ENCODE measurements around the gene CACNB1. TPM values are rescaled to one million over a fixed set of nuclear protein-coding genes. Genes with fewer than 3 reads are reported as not detected.
A peak's percentile ranks its signal among the peaks of the same experiment; 100 is the strongest.

CACNB1 gene
- polyA plus RNA-seq, 1 donor from 2014 or later = 18.9 TPM

DNA sequence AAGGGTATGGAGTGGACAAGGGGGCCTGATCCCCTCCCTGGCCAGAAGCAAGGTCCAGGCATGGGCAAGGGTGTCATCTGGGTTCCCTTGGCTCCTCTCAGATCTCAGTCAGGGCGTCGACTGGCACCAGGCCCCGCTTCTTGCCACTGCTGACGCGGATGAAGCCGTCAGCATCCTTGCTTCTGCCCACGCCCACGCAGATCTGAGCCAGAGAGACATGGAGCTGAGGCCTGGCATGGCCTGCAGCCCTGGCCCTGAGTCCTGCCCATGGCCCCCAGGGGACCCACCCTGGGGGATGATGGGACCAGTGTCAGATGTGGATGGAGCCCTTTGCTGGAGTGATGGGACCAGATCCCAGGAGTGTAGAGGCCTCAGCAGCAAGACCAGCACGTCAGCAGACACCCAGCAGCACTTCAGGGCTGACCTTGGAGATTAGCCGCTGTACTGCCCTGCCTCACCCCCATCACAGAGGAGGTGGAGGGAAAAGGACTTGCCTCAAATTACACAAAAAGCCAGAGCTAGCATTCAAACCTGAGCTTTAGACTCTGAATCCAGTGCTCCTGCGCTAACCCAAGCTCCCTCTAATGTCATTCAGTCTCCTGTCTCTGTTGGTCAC, 14.8 kb upstream of the CACNB1 start:
- peaks cover 10% of the 10 kb centered on the region for H3K27me3 ChIP-seq (ENCODE audit: insufficient read depth, low read depth, low read length)
- no peaks in the 10 kb centered on the region for H3F3A ChIP-seq (ENCODE audit: insufficient read depth, low read length, poor library complexity, severe bottlenecking)
- no peak overlapping the region for H3K4me2 ChIP-seq (ENCODE audit: low read length)
- H3K9ac ChIP-seq (ENCODE audit: low read length) = no peak overlapping the region
- no peaks in the 10 kb centered on the region for H4K20me1 ChIP-seq (ENCODE audit: insufficient read depth)
- TF ChIP-seq, protein P1, sequence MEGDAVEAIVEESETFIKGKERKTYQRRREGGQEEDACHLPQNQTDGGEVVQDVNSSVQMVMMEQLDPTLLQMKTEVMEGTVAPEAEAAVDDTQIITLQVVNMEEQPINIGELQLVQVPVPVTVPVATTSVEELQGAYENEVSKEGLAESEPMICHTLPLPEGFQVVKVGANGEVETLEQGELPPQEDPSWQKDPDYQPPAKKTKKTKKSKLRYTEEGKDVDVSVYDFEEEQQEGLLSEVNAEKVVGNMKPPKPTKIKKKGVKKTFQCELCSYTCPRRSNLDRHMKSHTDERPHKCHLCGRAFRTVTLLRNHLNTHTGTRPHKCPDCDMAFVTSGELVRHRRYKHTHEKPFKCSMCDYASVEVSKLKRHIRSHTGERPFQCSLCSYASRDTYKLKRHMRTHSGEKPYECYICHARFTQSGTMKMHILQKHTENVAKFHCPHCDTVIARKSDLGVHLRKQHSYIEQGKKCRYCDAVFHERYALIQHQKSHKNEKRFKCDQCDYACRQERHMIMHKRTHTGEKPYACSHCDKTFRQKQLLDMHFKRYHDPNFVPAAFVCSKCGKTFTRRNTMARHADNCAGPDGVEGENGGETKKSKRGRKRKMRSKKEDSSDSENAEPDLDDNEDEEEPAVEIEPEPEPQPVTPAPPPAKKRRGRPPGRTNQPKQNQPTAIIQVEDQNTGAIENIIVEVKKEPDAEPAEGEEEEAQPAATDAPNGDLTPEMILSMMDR (IDR thresholded peaks at IDR 0.05; ENCODE audit: poor library complexity, severe bottlenecking) = no peak
- TF ChIP-seq, protein P2, sequence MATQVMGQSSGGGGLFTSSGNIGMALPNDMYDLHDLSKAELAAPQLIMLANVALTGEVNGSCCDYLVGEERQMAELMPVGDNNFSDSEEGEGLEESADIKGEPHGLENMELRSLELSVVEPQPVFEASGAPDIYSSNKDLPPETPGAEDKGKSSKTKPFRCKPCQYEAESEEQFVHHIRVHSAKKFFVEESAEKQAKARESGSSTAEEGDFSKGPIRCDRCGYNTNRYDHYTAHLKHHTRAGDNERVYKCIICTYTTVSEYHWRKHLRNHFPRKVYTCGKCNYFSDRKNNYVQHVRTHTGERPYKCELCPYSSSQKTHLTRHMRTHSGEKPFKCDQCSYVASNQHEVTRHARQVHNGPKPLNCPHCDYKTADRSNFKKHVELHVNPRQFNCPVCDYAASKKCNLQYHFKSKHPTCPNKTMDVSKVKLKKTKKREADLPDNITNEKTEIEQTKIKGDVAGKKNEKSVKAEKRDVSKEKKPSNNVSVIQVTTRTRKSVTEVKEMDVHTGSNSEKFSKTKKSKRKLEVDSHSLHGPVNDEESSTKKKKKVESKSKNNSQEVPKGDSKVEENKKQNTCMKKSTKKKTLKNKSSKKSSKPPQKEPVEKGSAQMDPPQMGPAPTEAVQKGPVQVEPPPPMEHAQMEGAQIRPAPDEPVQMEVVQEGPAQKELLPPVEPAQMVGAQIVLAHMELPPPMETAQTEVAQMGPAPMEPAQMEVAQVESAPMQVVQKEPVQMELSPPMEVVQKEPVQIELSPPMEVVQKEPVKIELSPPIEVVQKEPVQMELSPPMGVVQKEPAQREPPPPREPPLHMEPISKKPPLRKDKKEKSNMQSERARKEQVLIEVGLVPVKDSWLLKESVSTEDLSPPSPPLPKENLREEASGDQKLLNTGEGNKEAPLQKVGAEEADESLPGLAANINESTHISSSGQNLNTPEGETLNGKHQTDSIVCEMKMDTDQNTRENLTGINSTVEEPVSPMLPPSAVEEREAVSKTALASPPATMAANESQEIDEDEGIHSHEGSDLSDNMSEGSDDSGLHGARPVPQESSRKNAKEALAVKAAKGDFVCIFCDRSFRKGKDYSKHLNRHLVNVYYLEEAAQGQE (IDR thresholded peaks at IDR 0.05; ENCODE audit: borderline replicate concordance) = no peak
- no peak for TF ChIP-seq TAF1 (IDR thresholded peaks at IDR 0.05; ENCODE audit: low read depth)
- TF ChIP-seq MXI1 (conservative IDR thresholded peaks at IDR 0.05; ENCODE audit: poor library complexity, severe bottlenecking) = no peak
- no peak for TF ChIP-seq EZH2 (IDR thresholded peaks at IDR 0.05; ENCODE audit: borderline replicate concordance, insufficient read depth, low read length, poor library complexity, severe bottlenecking)
- no peak for TF ChIP-seq RAD21 (conservative IDR thresholded peaks at IDR 0.05)
- TF ChIP-seq SMC3 (conservative IDR thresholded peaks at IDR 0.05; ENCODE audit: poor library complexity) = no peak
- no peak for TF ChIP-seq EP300 (conservative IDR thresholded peaks at IDR 0.05; ENCODE audit: poor library complexity, severe bottlenecking)
- TF ChIP-seq POLR2AphosphoS5 (IDR thresholded peaks at IDR 0.05) = no peak
- H3K9me3 ChIP-seq (ENCODE audit: low read length) = no peaks in the 10 kb centered on the region
- H3K27ac ChIP-seq (ENCODE audit: low read length) = no peak overlapping the region
- no peak overlapping the region for H2AFZ ChIP-seq (ENCODE audit: low read depth, low read length)
- no peaks in the 10 kb centered on the region for H3K79me2 ChIP-seq (replicated peaks; ENCODE audit: insufficient read depth, low read length)
- no peaks in the 10 kb centered on the region for H3K9me2 ChIP-seq (ENCODE audit: insufficient read depth, low read length)
- no peak overlapping the region for H3K4me3 ChIP-seq (ENCODE audit: low read length)
- no peaks in the 10 kb centered on the region for H3K36me3 ChIP-seq (ENCODE audit: insufficient read depth, low read length)

DNA sequence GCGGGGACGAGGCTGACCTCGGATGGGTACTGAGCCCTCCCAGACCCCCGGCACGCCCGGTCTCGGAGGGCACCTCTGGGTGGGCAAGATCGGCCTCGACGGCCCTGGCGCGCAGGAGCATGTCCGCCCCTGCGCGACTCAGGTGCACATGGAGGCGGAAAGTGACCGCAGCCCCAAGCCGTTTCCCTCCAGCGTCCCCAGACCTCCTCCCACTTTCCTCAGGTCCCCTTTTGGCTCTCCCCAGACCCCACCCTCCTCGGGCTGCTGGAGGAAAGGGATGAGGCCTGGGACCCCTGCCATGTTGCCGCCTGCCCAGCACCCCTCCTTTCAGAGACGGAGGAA, 12.6 kb upstream of the CACNB1 start:
- H2AFZ ChIP-seq (ENCODE audit: low read depth, low read length) = no peak overlapping the region

More for the DNA sequence above, 12.6 kb upstream of the CACNB1 start:
- Histone ChIP-seq H3K79me2 (replicated peaks; ENCODE audit: insufficient read depth, low read length) (no peaks in the 10 kb centered on the region), H3K27ac (ENCODE audit: low read length) (no peak overlapping the region), H3K9ac (ENCODE audit: low read length) (peak overlapping the region; percentile 41), H3F3A (ENCODE audit: insufficient read depth, low read length, poor library complexity, severe bottlenecking) (no peaks in the 10 kb centered on the region), H3K9me3 (ENCODE audit: low read length) (no peaks in the 10 kb centered on the region), H4K20me1 (ENCODE audit: insufficient read depth) (no peaks in the 10 kb centered on the region), H3K9me2 (ENCODE audit: insufficient read depth, low read length) (no peaks in the 10 kb centered on the region), H3K4me2 (ENCODE audit: low read length) (no peak overlapping the region), H3K36me3 (ENCODE audit: insufficient read depth, low read length) (no peaks in the 10 kb centered on the region), H3K4me3 (ENCODE audit: low read length) (peak overlapping the region; percentile 55), H3K27me3 (ENCODE audit: insufficient read depth, low read depth, low read length) (peaks cover 10% of the 10 kb centered on the region)
- TF ChIP-seq EP300 (conservative IDR thresholded peaks at IDR 0.05; ENCODE audit: poor library complexity, severe bottlenecking) (no peak), SMC3 (conservative IDR thresholded peaks at IDR 0.05; ENCODE audit: poor library complexity) (no peak), POLR2AphosphoS5 (IDR thresholded peaks at IDR 0.05) (no peak), TAF1 (IDR thresholded peaks at IDR 0.05; ENCODE audit: low read depth) (no peak), EZH2 (IDR thresholded peaks at IDR 0.05; ENCODE audit: borderline replicate concordance, insufficient read depth, low read length, poor library complexity, severe bottlenecking) (no peak), MXI1 (conservative IDR thresholded peaks at IDR 0.05; ENCODE audit: poor library complexity, severe bottlenecking) (no peak)
- TF ChIP-seq, protein P1 (IDR thresholded peaks at IDR 0.05; ENCODE audit: poor library complexity, severe bottlenecking) = no peak
